Osteoblast (primary cell): ENCODE data around the gene CASKIN1. TPM values are rescaled to one million over a fixed set of nuclear protein-coding genes. Genes with fewer than 3 reads are reported as not detected.

ENCODE experiments used
- DNase-seq: peaks from one replicate; pipeline ENCODE4 v3.0.0; 2011; ENCODE audit warnings: low spot score, mixed read lengths; ENCODE audit not compliant: insufficient read length; ENCODE audit errors: missing footprints
- H2AFZ ChIP-seq: 2 replicates; pipeline ENCODE4 v1.6.0; 2011; ENCODE audit warnings: mild to moderate bottlenecking, low read length
- H3K27ac ChIP-seq: 2 replicates; pipeline ENCODE4 v1.5.1; 2011; ENCODE audit warnings: mild to moderate bottlenecking, low read depth, low read length, moderate library complexity
- H3K27me3 ChIP-seq: 2 replicates; pipeline ENCODE4 v1.6.0; 2012; ENCODE audit warnings: mild to moderate bottlenecking, control low read depth, inconsistent platforms, low read length, moderate library complexity; ENCODE audit not compliant: insufficient read depth
- H3K36me3 ChIP-seq: 2 replicates; pipeline ENCODE4 v1.5.1; 2011; ENCODE audit warnings: mild to moderate bottlenecking, low read length, control low read depth, moderate library complexity; ENCODE audit not compliant: insufficient read depth
- H3K4me1 ChIP-seq: 2 replicates; pipeline ENCODE4 v1.5.1; 2011; ENCODE audit warnings: mild to moderate bottlenecking, low read length, control low read depth, moderate library complexity; ENCODE audit not compliant: insufficient read depth
- H3K4me2 ChIP-seq: 2 replicates; pipeline ENCODE4 v1.6.0; 2011; ENCODE audit warnings: mild to moderate bottlenecking, low read length; ENCODE audit not compliant: insufficient read depth
- H3K4me3 ChIP-seq: fragments of 200-600 bp; sonication (generic); 3 replicates; pipeline ENCODE4 v1.5.1; 2012; ENCODE audit warnings: mild to moderate bottlenecking, low read length, inconsistent platforms; ENCODE audit not compliant: insufficient read depth
- H3K79me2 ChIP-seq: 2 replicates; pipeline ENCODE4 v1.6.0; 2012; ENCODE audit warnings: mild to moderate bottlenecking, low read length, control low read depth, inconsistent platforms; ENCODE audit not compliant: insufficient read depth
- H3K9me3 ChIP-seq: 2 replicates; pipeline ENCODE4 v1.5.1; 2011; ENCODE audit warnings: low read depth, low read length, control low read depth
- H4K20me1 ChIP-seq: 2 replicates; pipeline ENCODE4 v1.6.0; 2012; ENCODE audit warnings: mild to moderate bottlenecking, low read length, control low read depth; ENCODE audit not compliant: insufficient read depth
- total RNA-seq: library from RNA; depleted of rRNA; stranded (reverse); fragments of >200 nt; gene quantifications from 2 replicates; pipeline ENCODE4 v1.2.3, GENCODE V29; 2012
- TF ChIP-seq, protein P1 (sequence below): IDR thresholded peaks from 2 replicates; pipeline ENCODE4 v1.5.1; 2011; ENCODE audit warnings: mild to moderate bottlenecking, low read depth, low read length, moderate library complexity; ENCODE audit errors: extremely low read depth

CASKIN1 gene
- total RNA-seq, 1 donor: not detected

- H3K9me3 ChIP-seq: no peaks in the 10 kb centered on the region
- H3K4me3 ChIP-seq: no peak overlapping the region
- H4K20me1 ChIP-seq: peaks cover 63% of the 10 kb centered on the region
- peaks cover 7% of the 10 kb centered on the region for H3K36me3 ChIP-seq
- no peak overlapping the region for H3K4me2 ChIP-seq
- H3K27ac ChIP-seq: peak overlapping the region; percentile 53
- H3K27me3 ChIP-seq: no peaks in the 10 kb centered on the region
- H2AFZ ChIP-seq: no peak overlapping the region
- no peak for DNase-seq
- H3K79me2 ChIP-seq: peaks cover 96% of the 10 kb centered on the region
- H3K4me1 ChIP-seq: peaks cover 37% of the 10 kb centered on the region
- TF ChIP-seq, protein P1, sequence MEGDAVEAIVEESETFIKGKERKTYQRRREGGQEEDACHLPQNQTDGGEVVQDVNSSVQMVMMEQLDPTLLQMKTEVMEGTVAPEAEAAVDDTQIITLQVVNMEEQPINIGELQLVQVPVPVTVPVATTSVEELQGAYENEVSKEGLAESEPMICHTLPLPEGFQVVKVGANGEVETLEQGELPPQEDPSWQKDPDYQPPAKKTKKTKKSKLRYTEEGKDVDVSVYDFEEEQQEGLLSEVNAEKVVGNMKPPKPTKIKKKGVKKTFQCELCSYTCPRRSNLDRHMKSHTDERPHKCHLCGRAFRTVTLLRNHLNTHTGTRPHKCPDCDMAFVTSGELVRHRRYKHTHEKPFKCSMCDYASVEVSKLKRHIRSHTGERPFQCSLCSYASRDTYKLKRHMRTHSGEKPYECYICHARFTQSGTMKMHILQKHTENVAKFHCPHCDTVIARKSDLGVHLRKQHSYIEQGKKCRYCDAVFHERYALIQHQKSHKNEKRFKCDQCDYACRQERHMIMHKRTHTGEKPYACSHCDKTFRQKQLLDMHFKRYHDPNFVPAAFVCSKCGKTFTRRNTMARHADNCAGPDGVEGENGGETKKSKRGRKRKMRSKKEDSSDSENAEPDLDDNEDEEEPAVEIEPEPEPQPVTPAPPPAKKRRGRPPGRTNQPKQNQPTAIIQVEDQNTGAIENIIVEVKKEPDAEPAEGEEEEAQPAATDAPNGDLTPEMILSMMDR: no peak
Measured at GRCh38 chr16:2161911-2162310, 34.5 kb downstream of the CASKIN1 start.

GRCh38 chr16:2160915-2161551 lies 35.4 kb downstream of the CASKIN1 start:
- TF ChIP-seq, protein P1: no peak
- H3K27me3 ChIP-seq: no peaks in the 10 kb centered on the region
- peaks cover 4% of the 10 kb centered on the region for H3K36me3 ChIP-seq
- H3K27ac ChIP-seq: peak overlapping the region; percentile 53
- H2AFZ ChIP-seq: no peak overlapping the region
- peak; percentile 95 for DNase-seq
- H3K79me2 ChIP-seq: peaks cover 96% of the 10 kb centered on the region
- peak overlapping the region; percentile 18 for H3K4me2 ChIP-seq
- peaks cover 63% of the 10 kb centered on the region for H4K20me1 ChIP-seq
- H3K9me3 ChIP-seq: no peaks in the 10 kb centered on the region
- peaks cover 40% of the 10 kb centered on the region for H3K4me1 ChIP-seq
- no peak overlapping the region for H3K4me3 ChIP-seq

GRCh38 chr16:2159175-2159838 lies 37.1 kb downstream of the CASKIN1 start:
- H3K4me2 ChIP-seq: peak overlapping the region; percentile 72
- DNase-seq: peak; percentile 98
- H3K27me3 ChIP-seq: no peaks in the 10 kb centered on the region
- peaks cover 93% of the 10 kb centered on the region for H3K79me2 ChIP-seq
- peaks cover 66% of the 10 kb centered on the region for H4K20me1 ChIP-seq
- H2AFZ ChIP-seq: peak overlapping the region; percentile 1
- H3K9me3 ChIP-seq: no peaks in the 10 kb centered on the region
- H3K4me1 ChIP-seq: peaks cover 41% of the 10 kb centered on the region
- TF ChIP-seq, protein P1: no peak
- H3K4me3 ChIP-seq: peak overlapping the region; percentile 44
- H3K36me3 ChIP-seq: no peaks in the 10 kb centered on the region
- H3K27ac ChIP-seq: peak overlapping the region; percentile 98

GRCh38 chr16:2158262-2158638 lies 38.2 kb downstream of the CASKIN1 start:
- Histone ChIP-seq H3K4me1 (peaks cover 49% of the 10 kb centered on the region), H3K36me3 (peaks cover 10% of the 10 kb centered on the region), H3K27me3 (no peaks in the 10 kb centered on the region), H3K4me2 (peak overlapping the region; percentile 72), H3K9me3 (no peaks in the 10 kb centered on the region), H4K20me1 (peaks cover 72% of the 10 kb centered on the region), H3K27ac (peak overlapping the region; percentile 98), H3K4me3 (no peak overlapping the region), H2AFZ (no peak overlapping the region), H3K79me2 (peaks cover 93% of the 10 kb centered on the region)
- DNase-seq: no peak
- TF ChIP-seq, protein P1: no peak
